Measurements from ENCODE around the gene INSIG2. TPM values are rescaled to one million over a fixed set of nuclear protein-coding genes. Genes with fewer than 3 reads are reported as not detected.

Gene INSIG2
- total and polyA plus RNA-seq, 2 of the 8 experiments (the other 6 are each of a cell fraction or from before 2014, with no cell fraction given): 7.0 to 11.2 TPM

DNA sequence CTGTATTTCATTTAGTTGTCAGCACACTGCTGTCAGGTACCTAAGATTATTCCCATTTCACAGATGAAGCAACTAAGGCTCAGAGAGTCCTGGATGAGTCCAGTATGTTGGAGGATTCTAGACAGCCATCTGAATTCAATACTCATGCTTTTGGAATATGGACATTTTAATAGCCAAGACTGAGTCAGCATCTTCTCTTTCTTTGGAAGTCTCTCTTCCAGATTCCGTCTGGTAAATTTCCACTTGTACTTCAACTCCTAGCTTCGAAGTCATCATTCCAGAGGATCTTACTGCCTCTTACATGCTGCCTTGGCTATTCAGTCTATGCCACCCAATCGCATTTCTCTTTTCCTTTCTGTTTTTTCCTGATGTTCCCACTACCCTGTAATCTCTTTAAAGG is 40.6 kb downstream of the INSIG2 start:
- no peak for FAIRE-seq
- Histone ChIP-seq H3K27me3 (replicated peaks in 1 of 4; ENCODE audit: control insufficient read depth in 3 of 4, extremely low read depth in 1 of 4, insufficient read depth in 3 of 4, low read length in 3 of 4) (no peaks in the 10 kb centered on the region), H2AFZ (ENCODE audit: low read length) (no peak overlapping the region), H3K56ac (replicated peaks; ENCODE audit: insufficient read length, low read depth, low read length) (no peak overlapping the region), H3K4me3 (ENCODE audit: extremely low read depth in 1 of 4, insufficient read depth in 2 of 4, low read depth in 3 of 4, low read length in 4 of 4) (no peak overlapping the region), H2AK5ac (ENCODE audit: low read depth, low read length) (no peak overlapping the region), H3K27ac (ENCODE audit: low read depth, low read length) (no peak overlapping the region), H3K4ac (replicated peaks; ENCODE audit: insufficient read length, low read depth, low read length) (no peak overlapping the region), H2BK12ac (ENCODE audit: low read depth, low read length) (no peak overlapping the region), H4K8ac (ENCODE audit: extremely low read depth, insufficient read depth, low read length) (no peak overlapping the region), H3K4me2 (ENCODE audit: insufficient read depth in 1 of 2, low read depth in 2 of 2, low read length in 2 of 2) (no peak overlapping the region), H2BK5ac (ENCODE audit: low read depth, low read length) (no peak overlapping the region), H3K9me3 (ENCODE audit: insufficient read depth in 2 of 2, low read depth in 1 of 2, low read length in 1 of 2) (no peaks in the 10 kb centered on the region), H4K5ac (ENCODE audit: insufficient read length, low read depth, low read length) (no peak overlapping the region), H3K79me1 (ENCODE audit: low read depth, low read length) (no peaks in the 10 kb centered on the region), H2BK20ac (ENCODE audit: low read length) (no peak overlapping the region), H4K20me1 (replicated peaks in 1 of 2; ENCODE audit: control insufficient read depth in 1 of 2, insufficient read depth in 2 of 2, low read length in 2 of 2) (no peaks in the 10 kb centered on the region), H2BK120ac (replicated peaks; ENCODE audit: low read depth, low read length) (no peak overlapping the region), H3K14ac (ENCODE audit: insufficient read length) (no peak overlapping the region), H3K23me2 (ENCODE audit: low read depth, low read length) (no peaks in the 10 kb centered on the region), H3K36me3 (ENCODE audit: control insufficient read depth in 2 of 4, insufficient read depth in 4 of 4, low read length in 3 of 4) (no peaks in the 10 kb centered on the region), H3K18ac (ENCODE audit: extremely low read depth, low read length) (no peak overlapping the region), H2BK15ac (ENCODE audit: low read length) (no peak overlapping the region), H3K4me1 (replicated peaks in 1 of 4; ENCODE audit: control insufficient read depth in 3 of 4, insufficient read depth in 4 of 4, low read length in 3 of 4) (no peaks in the 10 kb centered on the region), H4K91ac (replicated peaks; ENCODE audit: insufficient read length, low read length) (no peak overlapping the region), H3K23ac (ENCODE audit: insufficient read length) (no peak overlapping the region), H3K9ac (replicated peaks in 1 of 4; ENCODE audit: extremely low read depth in 1 of 4, low read depth in 3 of 4, low read length in 3 of 4) (no peak overlapping the region), H3K79me2 (ENCODE audit: control insufficient read depth in 1 of 2, insufficient read depth in 2 of 2, low read length in 2 of 2) (no peaks in the 10 kb centered on the region)
- no peak for DNase-seq (ENCODE audit: low read depth in 1 of 2, low spot score in 2 of 2)
- ChIA-PET POLR2A (ENCODE audit: partially characterized antibody) (no interaction called here), CTCF (ENCODE audit: partially characterized antibody) (no interaction called here)
- 78% methylated on average over 3 of the region's 3 CpGs; no CpG with 5 or more reads in 1 of the 2 experiments for WGBS, 2 experiments (ENCODE audit: extremely low coverage in 1 of 2, insufficient coverage in 1 of 2, insufficient read length in 1 of 2, insufficient replicate concordance in 2 of 2, low coverage in 1 of 2, low lambda C conversion rate in 2 of 2, missing lambda C conversion rate in 1 of 2)
- TF ChIP-seq ATF2 (IDR thresholded peaks at IDR 0.05; ENCODE audit: low read length) (no peak), SUZ12 (IDR thresholded peaks at IDR 0.05; ENCODE audit: low read length) (no peak), HDAC6 (IDR thresholded peaks at IDR 0.05; ENCODE audit: low read depth, low read length) (no peak), RNF2 (IDR thresholded peaks at IDR 0.05; ENCODE audit: borderline replicate concordance, low read depth, low read length, missing control alignments, poor library complexity, severe bottlenecking) (no peak), MAX (IDR thresholded peaks at IDR 0.05) (no peak), KDM1A (IDR thresholded peaks at IDR 0.05; ENCODE audit: borderline replicate concordance, low read length) (no peak), POLR2AphosphoS5 (IDR thresholded peaks at IDR 0.05; ENCODE audit: low read depth, low read length) (no peak), NRF1 (IDR thresholded peaks at IDR 0.05; ENCODE audit: low read depth, low read length) (no peak), PHF8 (conservative IDR thresholded peaks at IDR 0.05; ENCODE audit: low read depth, low read length) (no peak), CHD2 (IDR thresholded peaks at IDR 0.05; ENCODE audit: low read length) (no peak), USF2 (IDR thresholded peaks at IDR 0.05; ENCODE audit: low read length) (no peak)
